PFSK-1 (cell line): ENCODE results near the gene GPR18.

Experiments used
- FOXP2 ChIP-seq: optimal IDR thresholded peaks from 2 replicates; pipeline ENCODE3; 2011; ENCODE audit warnings: borderline replicate concordance, control low read depth, inconsistent platforms; ENCODE audit not compliant: insufficient read depth; ENCODE audit errors: extremely low read length, extremely low read depth
- POLR2AphosphoS5 ChIP-seq: IDR thresholded peaks from 2 replicates; pipeline ENCODE4 v1.6.1; 2012; ENCODE audit warnings: low read depth, mild to moderate bottlenecking, control low read depth, low read length, moderate library complexity
- REST ChIP-seq, 2 experiments: IDR thresholded peaks; 2 replicates each; pipeline versions ENCODE4 v1.6.1 to v1.8.0; 2011 to 2012; ENCODE audit warnings: low read depth in 2 of 2, low read length in 2 of 2, control low read depth in 1 of 2, inconsistent platforms in 1 of 2, mild to moderate bottlenecking in 1 of 2, moderate library complexity in 1 of 2; ENCODE audit not compliant: insufficient read depth in 1 of 2
- SIN3A ChIP-seq: IDR thresholded peaks from 2 replicates; pipeline ENCODE4 v1.6.1; 2012; ENCODE audit warnings: mild to moderate bottlenecking, low read length, moderate library complexity, borderline replicate concordance; ENCODE audit not compliant: insufficient read depth
- TAF1 ChIP-seq: IDR thresholded peaks from 2 replicates; pipeline ENCODE4 v1.6.1; 2012; ENCODE audit warnings: low read length, control low read depth, borderline replicate concordance; ENCODE audit not compliant: insufficient read depth

Gene GPR18

GRCh38 chr13:99289674-99290337, 31.6 kb upstream of the GPR18 start:
- TF ChIP-seq POLR2AphosphoS5, result no peak
- no peak for TF ChIP-seq FOXP2
- no peak for TF ChIP-seq SIN3A
- no peak for TF ChIP-seq TAF1
- no peak for TF ChIP-seq REST (IDR thresholded peaks at IDR 0.05; ENCODE audit: insufficient read depth in 1 of 2, low read depth in 2 of 2, low read length in 2 of 2)

GRCh38 chr13:99289271-99289670, 31.1 kb upstream of the GPR18 start:
- no peak for TF ChIP-seq FOXP2
- TF ChIP-seq POLR2AphosphoS5, result no peak
- no peak for TF ChIP-seq TAF1
- TF ChIP-seq SIN3A, result no peak
- no peak for TF ChIP-seq REST (IDR thresholded peaks at IDR 0.05; ENCODE audit: insufficient read depth in 1 of 2, low read depth in 2 of 2, low read length in 2 of 2)

- TF ChIP-seq FOXP2 (no peak), REST (IDR thresholded peaks at IDR 0.05; ENCODE audit: insufficient read depth in 1 of 2, low read depth in 2 of 2, low read length in 2 of 2) (no peak), POLR2AphosphoS5 (no peak), TAF1 (no peak), SIN3A (no peak)
These were observed 29.9 kb upstream of the GPR18 start for GRCh38 chr13:99288089-99288488.

- TF ChIP-seq FOXP2 (no peak), TAF1 (no peak), SIN3A (no peak), POLR2AphosphoS5 (no peak), REST (IDR thresholded peaks at IDR 0.05; ENCODE audit: insufficient read depth in 1 of 2, low read depth in 2 of 2, low read length in 2 of 2) (no peak)
These were observed 29.4 kb upstream of the GPR18 start for GRCh38 chr13:99287551-99287950.
